ENCODE measurements around the gene MGRN1.

Gene MGRN1

GRCh38 chr16:4689864-4690704, 65.5 kb downstream of the MGRN1 start:
- no peak for DNase-seq

GRCh38 chr16:4690946-4691665, 66.5 kb downstream of the MGRN1 start:
- DNase-seq = no peak

- DNase-seq = no peak
Observed at GRCh38 chr16:4691666-4692412, 67.2 kb downstream of the MGRN1 start.

- DNase-seq = peak; percentile 25
Observed at GRCh38 chr16:4692460-4693295, 68.1 kb downstream of the MGRN1 start.

- DNase-seq = peak; percentile 97
Observed at GRCh38 chr16:4693296-4693955, 68.8 kb downstream of the MGRN1 start, which contains the start of gene NUDT16L1. TSS of gene NUDT16L1 (plus strand) at chr16:4693562. CDS start at chr16:4693727, 165 bp downstream.

- DNase-seq = peak; percentile 54
Observed at GRCh38 chr16:4693956-4694641, 69.5 kb downstream of the MGRN1 start.

- DNase-seq = no peak
Observed at GRCh38 chr16:4694642-4695451, 70.2 kb downstream of the MGRN1 start.

GRCh38 chr16:4695473-4696171, 71.0 kb downstream of the MGRN1 start:
- no peak for DNase-seq

GRCh38 chr16:4696172-4696904, 71.7 kb downstream of the MGRN1 start:
- no peak for DNase-seq

GRCh38 chr16:4696905-4697847, 72.5 kb downstream of the MGRN1 start:
- DNase-seq = no peak

- no peak for DNase-seq
Observed at GRCh38 chr16:4697848-4698291, 73.2 kb downstream of the MGRN1 start.

- no peak for DNase-seq
Observed at GRCh38 chr16:4698321-4699045, 73.9 kb downstream of the MGRN1 start.

GRCh38 chr16:4699046-4699556, 74.5 kb downstream of the MGRN1 start:
- no peak for DNase-seq

- peak; percentile 26 for DNase-seq
Observed at GRCh38 chr16:4700380-4700996, 75.9 kb downstream of the MGRN1 start.

- DNase-seq = no peak
Observed at GRCh38 chr16:4700997-4701743, 76.5 kb downstream of the MGRN1 start.

All from CD4-positive, alpha-beta T cell treated with Interleukin-10 for 1 hour (primary cell).